Fibroblast of mammary gland (primary cell): ENCODE measurements around the gene SLC46A1.

Source experiments
- DNase-seq: peaks from one replicate; pipeline ENCODE4 v3.0.0-alpha.2; 2010; ENCODE audit warnings: low read depth
- H3K4me3 ChIP-seq: 2 replicates; pipeline ENCODE4 v1.5.1; 2011; ENCODE audit warnings: low read depth, mild to moderate bottlenecking, low read length, moderate library complexity; ENCODE audit not compliant: control insufficient read depth
- TF ChIP-seq, protein P1 (sequence below): conservative IDR thresholded peaks from 2 replicates; pipeline ENCODE4 v1.5.1; 2011; ENCODE audit warnings: low read depth, low read length, inconsistent platforms; ENCODE audit not compliant: control insufficient read depth, insufficient read depth

SLC46A1 gene

DNA sequence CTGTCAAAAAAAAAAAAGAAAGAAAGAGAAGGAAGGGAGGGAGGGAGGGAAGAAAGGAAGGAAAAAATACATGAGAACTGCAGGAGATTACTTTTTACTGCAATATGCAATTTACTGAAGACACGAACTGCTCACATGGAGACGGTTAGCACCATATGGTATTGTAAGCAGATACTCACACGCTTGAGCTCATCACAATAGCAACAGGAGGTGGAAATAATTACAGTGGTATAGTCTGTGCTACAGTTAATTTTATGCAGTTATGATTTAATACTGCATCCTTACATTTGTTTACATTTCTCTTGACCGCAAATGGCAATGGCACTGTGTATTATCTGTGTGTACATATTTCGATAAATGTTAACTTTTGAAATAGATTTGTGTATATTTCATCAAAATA is 21.4 kb upstream of the SLC46A1 start:
- DNase-seq, result no peak
- TF ChIP-seq, protein P1, sequence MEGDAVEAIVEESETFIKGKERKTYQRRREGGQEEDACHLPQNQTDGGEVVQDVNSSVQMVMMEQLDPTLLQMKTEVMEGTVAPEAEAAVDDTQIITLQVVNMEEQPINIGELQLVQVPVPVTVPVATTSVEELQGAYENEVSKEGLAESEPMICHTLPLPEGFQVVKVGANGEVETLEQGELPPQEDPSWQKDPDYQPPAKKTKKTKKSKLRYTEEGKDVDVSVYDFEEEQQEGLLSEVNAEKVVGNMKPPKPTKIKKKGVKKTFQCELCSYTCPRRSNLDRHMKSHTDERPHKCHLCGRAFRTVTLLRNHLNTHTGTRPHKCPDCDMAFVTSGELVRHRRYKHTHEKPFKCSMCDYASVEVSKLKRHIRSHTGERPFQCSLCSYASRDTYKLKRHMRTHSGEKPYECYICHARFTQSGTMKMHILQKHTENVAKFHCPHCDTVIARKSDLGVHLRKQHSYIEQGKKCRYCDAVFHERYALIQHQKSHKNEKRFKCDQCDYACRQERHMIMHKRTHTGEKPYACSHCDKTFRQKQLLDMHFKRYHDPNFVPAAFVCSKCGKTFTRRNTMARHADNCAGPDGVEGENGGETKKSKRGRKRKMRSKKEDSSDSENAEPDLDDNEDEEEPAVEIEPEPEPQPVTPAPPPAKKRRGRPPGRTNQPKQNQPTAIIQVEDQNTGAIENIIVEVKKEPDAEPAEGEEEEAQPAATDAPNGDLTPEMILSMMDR, result no peak
- H3K4me3 ChIP-seq, result no peak overlapping the region

DNA sequence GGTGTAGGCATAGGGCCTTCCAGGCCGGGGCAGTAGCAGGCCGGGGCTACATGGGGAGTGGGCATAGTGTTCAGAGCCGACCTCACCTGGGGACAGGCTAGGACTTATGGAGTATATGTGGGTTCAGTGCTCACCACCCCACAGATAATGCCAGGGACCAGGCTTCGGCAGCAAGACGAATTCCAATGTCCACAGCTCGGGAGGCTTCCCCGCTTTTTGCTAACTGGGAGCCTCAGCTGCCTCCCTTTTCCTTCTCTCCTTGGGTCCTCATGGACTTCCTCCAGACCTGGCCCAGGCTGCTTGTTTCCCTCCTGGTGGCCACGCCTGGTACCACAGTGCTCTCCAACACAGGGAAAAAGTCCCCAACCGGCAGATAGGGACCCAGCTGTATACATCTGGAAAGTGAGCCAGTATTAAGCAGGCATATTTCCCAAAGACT is 20.1 kb upstream of the SLC46A1 start:
- TF ChIP-seq, protein P1, result peak; percentile 38
- peak; percentile 2 for DNase-seq
- no peak overlapping the region for H3K4me3 ChIP-seq

- no peak overlapping the region for H3K4me3 ChIP-seq
- TF ChIP-seq, protein P1, result no peak
- no peak for DNase-seq
These were observed 19.2 kb upstream of the SLC46A1 start for GRCh38 chr17:28425206-28425605.

- DNase-seq, result no peak
- H3K4me3 ChIP-seq, result no peak overlapping the region
- TF ChIP-seq, protein P1, result no peak
These were observed 15.8 kb upstream of the SLC46A1 start for GRCh38 chr17:28421787-28422305.

DNA sequence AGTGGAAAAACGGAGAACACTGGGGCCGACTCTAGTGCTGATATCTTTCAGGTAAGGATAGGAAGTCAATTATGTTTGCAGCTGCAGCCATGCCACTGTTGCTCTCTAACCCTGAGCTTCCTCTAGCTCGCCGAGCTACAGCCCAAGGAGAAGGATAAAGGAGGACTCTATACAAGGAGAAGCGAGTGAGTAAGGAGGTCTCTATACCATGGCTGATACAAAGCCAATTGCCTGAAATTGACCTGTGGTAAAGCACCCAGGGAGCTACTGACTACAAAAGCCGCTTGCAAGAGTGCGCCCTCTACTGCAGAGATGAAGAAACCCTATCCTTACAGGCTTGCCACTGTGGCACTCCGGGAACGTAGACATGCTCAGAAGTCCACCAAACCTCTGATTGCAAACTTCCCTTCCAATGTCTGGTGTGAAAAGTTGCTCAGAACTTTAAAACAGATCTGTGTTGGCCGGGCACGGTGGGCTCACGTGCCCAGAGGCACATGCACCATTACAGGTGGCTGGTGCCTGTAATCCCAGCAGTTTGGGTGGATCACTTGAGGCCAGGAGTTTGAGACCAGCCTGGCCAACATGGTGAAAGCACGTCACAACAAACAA is 10.8 kb upstream of the SLC46A1 start:
- TF ChIP-seq, protein P1, result peak; percentile 84
- H3K4me3 ChIP-seq, result no peak overlapping the region
- peak; percentile 64 for DNase-seq

DNA sequence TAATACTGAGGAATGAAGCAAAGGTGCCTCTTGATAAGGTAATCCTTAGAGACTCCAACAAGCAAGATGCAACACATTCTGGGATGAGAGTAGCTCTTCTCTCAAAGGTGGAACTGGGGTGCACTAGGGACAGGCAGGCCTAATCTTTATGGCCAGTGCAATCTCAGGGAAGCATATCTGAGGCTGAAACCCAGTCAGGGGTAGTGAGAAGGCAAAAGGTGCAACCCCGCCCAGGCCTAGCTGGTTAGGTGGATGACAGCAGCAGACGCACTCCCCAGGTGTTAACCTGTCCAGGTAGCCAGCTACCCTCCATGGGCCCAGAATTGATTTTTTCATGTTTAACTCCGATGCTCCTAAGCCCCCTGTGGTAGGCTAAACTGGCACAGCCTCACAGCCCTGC is 9.9 kb upstream of the SLC46A1 start:
- DNase-seq, result no peak
- no peak overlapping the region for H3K4me3 ChIP-seq
- TF ChIP-seq, protein P1, result no peak
